ENCODE measurements around the gene NUCKS1.

The NUCKS1 gene

GRCh38 chr1:205666372-205667166 is 83.4 kb downstream of the NUCKS1 start:
- no peak for DNase-seq

- no peak for DNase-seq
Observed at GRCh38 chr1:205665201-205666045, 84.6 kb downstream of the NUCKS1 start.

- DNase-seq, result no peak
Observed at GRCh38 chr1:205664399-205665017, 85.5 kb downstream of the NUCKS1 start.

GRCh38 chr1:205663286-205663936 is 86.6 kb downstream of the NUCKS1 start:
- no peak for DNase-seq

All from hematopoietic multipotent progenitor cell treated with erythropoietin and hydrocortisone succinate and interleukin-3 and kit ligand, for 8 days (in vitro differentiated cells).